T-cell (primary cell): ENCODE data around the gene IL1R2. TPM values are rescaled to one million over a fixed set of nuclear protein-coding genes. Genes with fewer than 3 reads are reported as not detected.
A peak's percentile ranks its signal among the peaks of the same experiment; 100 is the strongest.

Source experiments
- ATAC-seq, 4 experiments: fragments of 200-7000 bp in 3 of 4; fragments of 150-1000 bp in 1 of 4; cut with Tn5 transposase; replicated peaks in 1 of 4; 1 replicate in 3 of 4; 2 replicates in 1 of 4; pipeline ENCODE4 v1.10.0; 2021; ENCODE audit warnings: moderate library complexity in 3 of 4, mild to moderate bottlenecking in 2 of 4, moderate number of reproducible peaks in 1 of 4
- CTCF ChIA-PET, 2 donors: fragments of 300-600 bp; sonication (Branson Sonifier 250); formaldehyde crosslinking; loops; one replicate each; lab custom pipeline; 2022; ENCODE audit warnings: antibody characterized with exemption in 2 of 2; lab: Charles Lee
- POLR2A ChIA-PET, 2 donors: fragments of 300-600 bp; sonication (Branson Sonifier 250); formaldehyde crosslinking; loops; one replicate each; lab custom pipeline; 2022; ENCODE audit warnings: antibody characterized with exemption in 2 of 2; lab: Charles Lee
- DNase-seq, 35 experiments: peaks; one replicate each; pipeline versions ENCODE4 v3.0.0 to v3.0.0-alpha.2; 2013 to 2023
- H3K27ac ChIP-seq: one replicate; pipeline ENCODE4 v1.5.1; 2013; ENCODE audit warnings: low read length
- H3K27me3 ChIP-seq, 2 experiments: replicated peaks in 1 of 2; 1 replicate in 1 of 2; 2 replicates in 1 of 2; pipeline versions ENCODE4 v1.6.1 to v1.7.0; 2013; ENCODE audit warnings: low read length in 1 of 2, mixed read lengths in 1 of 2; ENCODE audit not compliant: control insufficient read depth in 2 of 2, insufficient read depth in 2 of 2; ENCODE audit errors: extremely low read depth in 1 of 2
- H3K36me3 ChIP-seq, 2 donors: 1 replicate in 1 of 2; 2 replicates in 1 of 2; pipeline versions ENCODE4 v1.6.1 to v1.7.0; 2013; ENCODE audit warnings: low read length in 1 of 2; ENCODE audit not compliant: control insufficient read depth in 2 of 2, insufficient read depth in 1 of 2; ENCODE audit errors: extremely low read depth in 1 of 2
- H3K4me1 ChIP-seq, 2 experiments: 1 replicate in 1 of 2; 2 replicates in 1 of 2; pipeline versions ENCODE4 v1.6.1 to v1.7.0; 2013; ENCODE audit warnings: low read length in 2 of 2, mixed read lengths in 1 of 2; ENCODE audit not compliant: insufficient read depth in 2 of 2, control insufficient read depth in 1 of 2; ENCODE audit errors: extremely low read depth in 1 of 2
- H3K4me3 ChIP-seq, 2 donors: 1 replicate in 1 of 2; 2 replicates in 1 of 2; pipeline versions ENCODE4 v1.5.1 to v1.7.0; 2013; ENCODE audit warnings: mild to moderate bottlenecking in 2 of 2, low read length in 1 of 2, moderate library complexity in 1 of 2; ENCODE audit not compliant: control insufficient read depth in 1 of 2; ENCODE audit errors: extremely low read depth in 1 of 2
- H3K9me3 ChIP-seq: 2 replicates; pipeline ENCODE4 v1.7.0; 2013
- H3K27ac Mint-ChIP-seq, 2 donors: one replicate each; pipeline ENCODE4 v1.8.0; 2020 to 2021; ENCODE audit warnings: mild to moderate bottlenecking in 2 of 2, mixed read lengths in 2 of 2
- H3K27me3 Mint-ChIP-seq, 2 donors: one replicate each; pipeline ENCODE4 v1.8.0; 2021 to 2022; ENCODE audit warnings: mixed read lengths in 2 of 2
- H3K36me3 Mint-ChIP-seq: one replicate; pipeline ENCODE4 v1.8.0; 2021; ENCODE audit warnings: mixed read lengths
- H3K4me1 Mint-ChIP-seq, 3 donors: one replicate each; pipeline ENCODE4 v1.8.0; 2020 to 2022; ENCODE audit warnings: mixed read lengths in 3 of 3, mild to moderate bottlenecking in 1 of 3
- H3K4me3 Mint-ChIP-seq, 3 donors: one replicate each; pipeline ENCODE4 v1.8.0; 2020 to 2022; ENCODE audit warnings: mild to moderate bottlenecking in 3 of 3, mixed read lengths in 3 of 3, moderate library complexity in 3 of 3
- H3K9me3 Mint-ChIP-seq, 3 donors: one replicate each; pipeline ENCODE4 v1.8.0; 2020 to 2022; ENCODE audit warnings: mixed read lengths in 3 of 3
- WGBS: methylation state at CpG from one replicate; pipeline ENCODE4 v1.1.5; 2013; ENCODE audit warnings: missing lambda C conversion rate; ENCODE audit not compliant: insufficient coverage; 5-methylcytosine and 5-hydroxymethylcytosine counted together
- total RNA-seq, 35 experiments: library from RNA in 6 of 35; stranded (reverse) in 6 of 35; fragments of 120-200 nt in 1 of 35; gene quantifications; one replicate each; pipeline versions ENCODE4 v1.2.1 to v1.2.4 and lab custom pipeline; 2013 to 2026

Gene IL1R2
- total RNA-seq, 5 donors from 2014 or later (not counting 1 experiment from before 2014, with no cell fraction given), result 0.25 to 0.59 (median 0.44) TPM; not detected in 2

DNA sequence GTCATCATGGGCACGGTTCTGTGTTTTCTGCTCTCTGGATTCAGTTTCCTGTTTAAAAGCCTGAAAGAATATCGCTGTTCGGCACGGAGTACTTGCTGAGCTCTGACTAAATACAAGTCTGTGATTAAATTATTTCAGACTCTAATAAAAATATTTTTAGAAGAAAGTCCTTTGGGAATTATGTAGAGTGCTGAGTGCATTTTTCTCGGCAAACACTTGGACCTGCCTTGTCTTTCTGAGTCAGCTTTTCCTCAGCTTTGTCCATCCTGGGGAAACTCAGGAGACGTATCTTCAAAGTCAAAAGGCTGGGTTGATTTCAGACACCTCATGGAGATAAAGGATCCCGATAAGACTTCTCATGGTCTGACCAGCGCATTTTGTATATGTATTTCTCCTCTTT is 45.9 kb downstream of the IL1R2 start:
- no peak overlapping the region for H3K4me3 ChIP-seq
- Mint-ChIP-seq H3K4me1 (peaks cover 26 to 32% (median 31%) of the 10 kb centered on the region in 3 donors), H3K36me3 (no peaks in the 10 kb centered on the region), H3K4me3 (no peak overlapping the region), H3K27ac (no peak overlapping the region), H3K9me3 (no peaks in the 10 kb centered on the region), H3K27me3 (peaks cover 10% of the 10 kb centered on the region in 2 donors)
- peaks cover 7 to 19% of the 10 kb centered on the region in 2 experiments for H3K4me1 ChIP-seq
- no peaks in the 10 kb centered on the region for H3K9me3 ChIP-seq
- ATAC-seq (no peak), DNase-seq (no peak)
- ChIA-PET CTCF (no interaction called here), POLR2A (no interaction called here)
- H3K27ac ChIP-seq, result no peak overlapping the region
- 100% methylated on average over 2 of the region's 8 CpGs for WGBS
- no peaks in the 10 kb centered on the region for H3K36me3 ChIP-seq
- peaks cover 0 to 4% of the 10 kb centered on the region in 2 experiments for H3K27me3 ChIP-seq

DNA sequence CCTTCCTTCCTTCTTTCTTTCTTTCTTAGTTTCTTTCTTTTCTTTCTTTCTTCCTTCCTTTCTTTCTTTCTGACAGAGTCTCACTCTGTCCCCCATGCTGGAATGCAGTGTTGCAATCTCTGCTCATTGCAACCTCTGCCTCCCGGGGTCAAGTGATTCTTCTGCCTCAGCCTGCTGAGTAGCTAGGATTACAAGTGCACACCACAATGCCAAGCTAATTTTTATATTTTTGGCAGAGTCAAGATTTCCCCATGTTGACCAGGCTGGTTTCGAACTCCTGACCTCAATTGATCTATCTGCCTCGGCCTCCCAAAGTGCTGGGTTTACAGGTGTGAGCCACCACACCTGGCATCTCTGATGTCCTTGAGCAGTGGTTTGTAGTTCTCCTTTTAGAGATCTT is 48.5 kb downstream of the IL1R2 start:
- H3K4me3 ChIP-seq, result no peak overlapping the region
- WGBS, result 66% methylated on average over 3 of the region's 3 CpGs
- H3K27me3 ChIP-seq, result peaks cover 0 to 4% of the 10 kb centered on the region in 2 experiments
- H3K4me1 ChIP-seq, result no peaks in the 10 kb centered on the region
- no peak for ATAC-seq
- POLR2A ChIA-PET, result no interaction called here
- Mint-ChIP-seq H3K27ac (no peak overlapping the region), H3K4me1 (peaks cover under 1 to 8% (median 6%) of the 10 kb centered on the region in 3 donors), H3K27me3 (peaks cover 13 to 20% of the 10 kb centered on the region in 2 donors), H3K9me3 (no peaks in the 10 kb centered on the region), H3K36me3 (no peaks in the 10 kb centered on the region), H3K4me3 (no peak overlapping the region)
- CTCF ChIA-PET, result no interaction called here
- no peaks in the 10 kb centered on the region for H3K36me3 ChIP-seq
- no peak for DNase-seq
- no peaks in the 10 kb centered on the region for H3K9me3 ChIP-seq
- H3K27ac ChIP-seq, result no peak overlapping the region

- DNase-seq, result peak in 1 of 35 experiments; percentile 4
- H3K36me3 ChIP-seq, result no peaks in the 10 kb centered on the region
- no peak overlapping the region for H3K4me3 Mint-ChIP-seq
- no peak overlapping the region for H3K27ac Mint-ChIP-seq
- ChIA-PET POLR2A (no interaction called here), CTCF (no interaction called here)
- peaks cover 0 to 7% (median 5%) of the 10 kb centered on the region in 3 donors for H3K4me1 Mint-ChIP-seq
- no peak overlapping the region for H3K27ac ChIP-seq
- no peaks in the 10 kb centered on the region for H3K4me1 ChIP-seq
- no peaks in the 10 kb centered on the region for H3K36me3 Mint-ChIP-seq
- 60% methylated on average over 2 of the region's 2 CpGs for WGBS
- H3K9me3 ChIP-seq, result no peaks in the 10 kb centered on the region
- H3K27me3 ChIP-seq, result peaks cover 0 to 12% of the 10 kb centered on the region in 2 experiments
- H3K9me3 Mint-ChIP-seq, result no peaks in the 10 kb centered on the region
- no peak overlapping the region for H3K4me3 ChIP-seq
- H3K27me3 Mint-ChIP-seq, result peaks cover 22 to 24% of the 10 kb centered on the region in 2 donors
- ATAC-seq, result no peak
Measured at GRCh38 chr2:102041351-102041750, 49.6 kb downstream of the IL1R2 start.

GRCh38 chr2:102042196-102043081 is 50.7 kb downstream of the IL1R2 start:
- Mint-ChIP-seq H3K27ac (peak overlapping the region in 1 of 2 donors; percentile 40), H3K9me3 (no peaks in the 10 kb centered on the region), H3K27me3 (peaks cover 29 to 32% of the 10 kb centered on the region in 2 donors), H3K4me3 (no peak overlapping the region), H3K36me3 (no peaks in the 10 kb centered on the region), H3K4me1 (peaks cover 0 to 7% (median 5%) of the 10 kb centered on the region in 3 donors)
- no peak overlapping the region for H3K27ac ChIP-seq
- H3K27me3 ChIP-seq, result peaks cover 0 to 13% of the 10 kb centered on the region in 2 experiments
- H3K9me3 ChIP-seq, result no peaks in the 10 kb centered on the region
- 81% methylated on average over 3 of the region's 4 CpGs for WGBS
- ATAC-seq (no peak), DNase-seq (no peak)
- ChIA-PET CTCF (no interaction called here), POLR2A (no interaction called here)
- no peaks in the 10 kb centered on the region for H3K4me1 ChIP-seq
- no peak overlapping the region for H3K4me3 ChIP-seq
- H3K36me3 ChIP-seq, result no peaks in the 10 kb centered on the region

GRCh38 chr2:102043560-102043959 is 51.8 kb downstream of the IL1R2 start:
- Histone ChIP-seq H3K9me3 (no peaks in the 10 kb centered on the region), H3K36me3 (no peaks in the 10 kb centered on the region), H3K27me3 (peaks cover 0 to 16% of the 10 kb centered on the region in 2 experiments), H3K27ac (no peak overlapping the region), H3K4me3 (no peak overlapping the region), H3K4me1 (no peaks in the 10 kb centered on the region)
- 83% methylated on average over 1 of the region's 1 CpG for WGBS
- peaks cover 0 to 7% (median 5%) of the 10 kb centered on the region in 3 donors for H3K4me1 Mint-ChIP-seq
- CTCF ChIA-PET, result no interaction called here
- peaks cover 36 to 37% of the 10 kb centered on the region in 2 donors for H3K27me3 Mint-ChIP-seq
- DNase-seq, result no peak
- no peak overlapping the region for H3K4me3 Mint-ChIP-seq
- H3K27ac Mint-ChIP-seq, result no peak overlapping the region
- POLR2A ChIA-PET, result no interaction called here
- H3K36me3 Mint-ChIP-seq, result no peaks in the 10 kb centered on the region
- no peak for ATAC-seq
- H3K9me3 Mint-ChIP-seq, result no peaks in the 10 kb centered on the region

DNA sequence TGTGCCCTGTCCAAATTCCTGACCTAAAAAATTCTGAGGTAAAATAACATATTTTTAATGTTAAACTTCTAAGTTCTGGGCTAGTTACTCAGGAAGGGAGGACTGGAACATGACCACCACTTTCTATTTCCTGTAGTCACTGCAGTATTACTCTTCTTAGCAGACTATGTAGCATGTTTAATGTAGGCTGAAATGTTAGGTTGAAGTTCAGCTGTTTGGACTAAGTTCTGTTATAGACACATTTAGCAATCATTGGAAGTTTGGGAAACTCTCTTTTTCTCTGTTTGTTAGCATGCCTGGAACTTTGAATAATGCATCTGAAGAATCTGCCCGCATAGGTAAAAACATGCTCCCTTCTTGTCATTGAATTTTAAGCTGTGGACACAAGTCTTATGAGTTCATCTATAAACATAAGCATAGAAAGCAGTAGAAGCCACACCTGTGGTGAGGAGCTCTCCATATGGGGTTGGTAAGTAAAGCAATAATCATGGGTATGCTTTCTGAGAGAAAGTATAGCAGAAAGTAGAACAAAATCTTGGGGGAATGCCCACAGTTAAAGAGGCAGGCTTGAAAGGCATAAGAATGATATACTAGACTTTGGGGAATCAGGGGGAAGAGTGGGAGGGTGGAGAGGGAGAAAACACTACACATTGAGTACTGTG is 52.6 kb downstream of the IL1R2 start:
- Mint-ChIP-seq H3K36me3 (no peaks in the 10 kb centered on the region), H3K4me3 (no peak overlapping the region), H3K9me3 (no peaks in the 10 kb centered on the region), H3K4me1 (peaks cover 0 to 5% (median 4%) of the 10 kb centered on the region in 3 donors), H3K27me3 (peaks cover 36 to 40% of the 10 kb centered on the region in 2 donors), H3K27ac (no peak overlapping the region)
- CTCF ChIA-PET, result no interaction called here
- Histone ChIP-seq H3K9me3 (no peaks in the 10 kb centered on the region), H3K4me3 (no peak overlapping the region), H3K27ac (no peak overlapping the region), H3K27me3 (peaks cover 0 to 17% of the 10 kb centered on the region in 2 experiments), H3K36me3 (no peaks in the 10 kb centered on the region), H3K4me1 (no peaks in the 10 kb centered on the region)
- ATAC-seq (no peak), DNase-seq (no peak)
- POLR2A ChIA-PET, result no interaction called here
- 83% methylated on average over 1 of the region's 1 CpG for WGBS
